HG03175 (cell line): ENCODE results near the gene PLXNC1.

ENCODE experiments used
- ATAC-seq: cut with Tn5 transposase; IDR thresholded peaks from one replicate; pipeline ENCODE4 v1.9.1; 2021; ENCODE audit warnings: mild to moderate bottlenecking, moderate library complexity; ENCODE audit not compliant: unreplicated experiment

PLXNC1 gene

GRCh38 chr12:94147991-94148738, at the start of gene PLXNC1:
TSS of gene PLXNC1 (plus strand) at chr12:94148577. CDS start at chr12:94148972, 395 bp downstream.
- peak; percentile 38 for ATAC-seq

GRCh38 chr12:94099191-94099590, 49.2 kb upstream of the PLXNC1 start:
- ATAC-seq, result no peak

- ATAC-seq, result no peak
Measured at GRCh38 chr12:94099632-94100031, 48.7 kb upstream of the PLXNC1 start.

DNA sequence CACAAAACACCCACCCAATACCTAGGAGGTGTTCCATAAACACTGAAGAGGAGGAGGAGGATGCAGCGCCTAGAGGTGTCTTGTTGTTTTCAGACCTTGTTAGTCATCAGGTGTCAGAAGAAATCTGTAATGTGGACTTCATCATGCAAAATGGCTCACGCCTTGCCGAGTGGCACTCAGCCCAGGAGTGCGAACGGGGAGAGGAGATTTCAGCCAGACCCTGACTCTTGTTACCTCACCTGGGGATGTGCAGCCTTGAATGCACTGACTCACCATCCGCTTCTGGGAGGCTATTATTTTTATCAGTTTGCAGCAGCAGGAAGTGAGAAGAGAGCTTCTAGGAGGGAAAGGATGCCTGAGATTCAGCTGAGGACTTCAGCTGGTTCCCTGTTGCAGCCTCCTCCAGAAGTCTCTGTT, 48.2 kb upstream of the PLXNC1 start:
- no peak for ATAC-seq

DNA sequence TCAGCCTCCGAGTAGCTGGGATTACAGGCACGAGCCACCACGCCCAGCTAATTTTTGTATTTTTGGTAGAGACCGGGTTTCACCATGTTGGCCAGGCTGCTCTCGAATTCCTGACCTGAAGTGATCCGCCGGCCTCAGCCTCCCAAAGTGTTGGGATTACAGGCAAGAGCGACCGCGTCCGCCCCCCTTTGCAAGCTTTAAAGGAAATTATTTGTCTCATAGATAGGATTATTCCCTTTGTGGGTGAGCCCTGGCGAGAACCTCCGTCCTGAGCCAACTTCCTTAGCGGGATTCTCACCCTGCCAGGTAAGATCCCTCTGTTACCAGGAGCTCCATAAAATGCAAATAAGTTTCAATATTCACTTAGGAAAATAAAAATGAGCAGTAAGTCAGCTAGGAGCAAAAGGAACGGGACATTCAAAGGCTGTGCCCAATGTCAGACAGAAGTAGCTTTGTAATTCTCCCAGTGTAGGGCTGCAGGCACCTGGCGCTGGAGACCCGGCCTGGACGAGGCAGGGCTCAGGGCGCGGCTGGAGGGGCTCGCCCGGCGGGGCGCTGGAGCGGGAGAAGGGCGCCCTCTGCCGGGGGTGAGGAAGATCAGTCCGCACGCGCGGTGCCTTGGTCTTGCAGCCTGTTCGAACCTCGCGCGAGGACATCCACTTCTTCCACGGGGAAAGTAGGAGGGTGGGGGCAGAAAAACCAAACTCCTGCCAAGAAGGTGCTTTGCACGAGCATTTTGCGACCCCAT, 47.2 kb upstream of the PLXNC1 start:
- ATAC-seq, result peak; percentile 59

GRCh38 chr12:94101738-94102660, 46.4 kb upstream of the PLXNC1 start:
- peak; percentile 87 for ATAC-seq

DNA sequence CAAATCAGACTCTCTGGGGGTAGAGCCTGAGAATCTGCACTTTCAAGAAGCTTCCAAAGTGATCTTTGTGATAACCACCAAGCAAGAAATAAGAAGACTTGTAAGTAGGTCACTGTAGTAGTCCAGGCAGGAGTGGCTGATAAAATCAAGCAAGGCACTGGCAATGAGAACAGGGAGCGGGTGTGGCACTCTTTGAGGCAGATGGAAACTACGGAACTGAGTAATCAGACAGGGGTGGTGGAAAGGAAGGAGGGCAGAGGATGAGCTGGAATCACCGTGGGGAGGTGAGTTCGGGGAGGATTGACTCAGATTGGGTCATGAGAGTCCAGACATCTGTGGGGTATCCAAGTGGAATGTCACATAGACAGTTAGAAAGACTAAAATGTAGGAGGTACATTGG, 44.4 kb upstream of the PLXNC1 start:
- no peak for ATAC-seq

GRCh38 chr12:94107910-94108309, 40.5 kb upstream of the PLXNC1 start:
- ATAC-seq, result no peak

GRCh38 chr12:94109160-94109559, 39.2 kb upstream of the PLXNC1 start:
- no peak for ATAC-seq

DNA sequence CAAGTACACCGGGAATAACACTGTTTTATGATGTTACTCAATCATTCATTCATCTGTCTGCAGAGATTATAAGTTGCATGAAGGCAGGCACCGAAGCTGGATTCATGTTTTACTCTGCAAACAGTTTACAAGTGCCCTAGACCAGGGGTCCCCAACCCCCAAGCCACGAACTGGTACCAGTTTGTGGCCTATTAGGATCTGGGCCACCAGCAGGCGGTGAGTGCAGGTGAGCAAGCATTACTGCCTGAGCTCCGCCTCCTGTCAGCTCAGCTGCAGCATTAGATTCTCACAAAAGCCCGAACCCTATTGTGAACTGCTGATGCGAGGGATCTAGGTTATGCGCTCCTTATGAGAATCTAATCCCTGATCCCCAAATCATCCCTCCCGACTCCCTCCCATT, 38.1 kb upstream of the PLXNC1 start:
- ATAC-seq, result no peak

GRCh38 chr12:94111302-94111701, 37.1 kb upstream of the PLXNC1 start:
- ATAC-seq, result no peak

DNA sequence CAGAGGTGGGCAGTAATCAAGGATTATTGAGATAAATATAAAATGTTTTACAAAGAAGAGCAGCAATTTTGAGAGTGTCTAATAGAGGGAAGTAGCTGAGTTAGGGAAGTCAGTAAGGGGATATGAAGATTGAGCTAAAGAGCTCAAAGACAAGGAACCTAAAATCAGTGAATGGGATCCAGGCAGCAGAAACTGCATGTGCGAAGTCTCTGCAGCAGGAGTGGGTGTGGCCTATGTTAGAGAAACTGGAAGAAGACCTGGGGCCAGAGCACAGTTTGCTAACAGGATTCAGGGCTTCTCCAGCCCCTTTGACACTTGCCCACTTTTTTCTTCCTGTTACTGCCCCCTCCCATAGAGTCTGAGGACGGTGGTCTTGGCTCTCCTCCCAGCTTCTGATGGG, 36.3 kb upstream of the PLXNC1 start:
- no peak for ATAC-seq

DNA sequence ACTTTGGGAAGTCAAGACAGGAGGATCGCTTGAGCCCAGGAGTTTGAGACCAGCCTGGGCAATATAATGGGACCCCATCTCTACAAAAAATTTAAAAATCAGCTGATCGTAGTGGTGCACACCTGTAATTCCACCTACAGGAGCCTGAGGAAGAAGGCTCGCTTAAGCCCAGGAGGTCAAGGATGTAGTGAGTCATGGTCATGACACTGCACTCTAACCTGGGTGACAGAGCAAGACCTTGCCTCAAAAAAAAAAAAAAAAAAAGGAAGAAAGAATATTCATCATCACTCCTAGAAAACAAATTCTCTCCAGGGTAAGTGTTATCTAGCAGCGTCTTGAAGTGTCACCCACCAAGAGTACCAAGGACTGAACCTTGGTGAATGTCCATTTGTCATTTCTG, 34.2 kb upstream of the PLXNC1 start:
- no peak for ATAC-seq

DNA sequence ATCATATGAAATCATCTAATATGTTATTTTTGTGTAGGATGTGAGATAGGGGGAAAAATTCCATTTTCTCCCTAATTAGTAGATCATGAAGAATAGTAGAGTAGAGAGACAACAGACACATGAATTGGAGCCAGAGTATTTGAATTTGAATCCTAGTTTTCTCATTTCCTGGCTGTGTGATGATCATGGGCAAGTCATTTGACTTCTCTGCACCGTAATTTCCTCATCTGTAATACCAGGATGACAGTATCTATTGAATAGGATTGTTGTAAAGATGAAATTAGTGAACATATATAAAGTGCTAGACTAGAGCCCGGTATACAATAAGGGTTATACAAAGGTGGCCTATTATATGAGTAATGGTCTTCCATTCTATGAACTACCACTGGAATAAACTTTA, 32.2 kb upstream of the PLXNC1 start:
- no peak for ATAC-seq

DNA sequence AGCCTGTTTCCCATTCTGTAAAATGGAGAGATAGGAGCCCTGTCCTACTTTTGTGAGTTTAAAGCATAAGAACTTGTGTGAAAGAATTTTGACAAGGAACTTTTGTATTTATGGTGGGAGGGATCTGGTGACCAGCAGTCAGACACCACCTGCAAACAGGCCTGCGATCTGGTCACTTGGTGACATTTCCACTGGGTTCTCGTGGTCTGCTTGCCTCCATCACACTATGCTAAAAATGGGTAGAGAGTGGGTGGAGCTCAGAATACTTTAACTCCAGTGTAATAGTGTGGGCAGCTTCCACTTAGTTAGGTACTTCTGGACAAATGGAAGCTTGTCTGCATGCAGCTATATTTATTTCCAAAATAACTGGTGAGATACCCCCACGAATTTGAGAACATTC, 26.5 kb upstream of the PLXNC1 start:
- no peak for ATAC-seq

- ATAC-seq, result no peak
Measured at GRCh38 chr12:94122591-94122990, 25.8 kb upstream of the PLXNC1 start.

- no peak for ATAC-seq
Measured at GRCh38 chr12:94123127-94123526, 25.2 kb upstream of the PLXNC1 start.

GRCh38 chr12:94126067-94126466, 22.3 kb upstream of the PLXNC1 start:
- ATAC-seq, result no peak

- ATAC-seq, result no peak
Measured at GRCh38 chr12:94127239-94128131, 20.9 kb upstream of the PLXNC1 start.

DNA sequence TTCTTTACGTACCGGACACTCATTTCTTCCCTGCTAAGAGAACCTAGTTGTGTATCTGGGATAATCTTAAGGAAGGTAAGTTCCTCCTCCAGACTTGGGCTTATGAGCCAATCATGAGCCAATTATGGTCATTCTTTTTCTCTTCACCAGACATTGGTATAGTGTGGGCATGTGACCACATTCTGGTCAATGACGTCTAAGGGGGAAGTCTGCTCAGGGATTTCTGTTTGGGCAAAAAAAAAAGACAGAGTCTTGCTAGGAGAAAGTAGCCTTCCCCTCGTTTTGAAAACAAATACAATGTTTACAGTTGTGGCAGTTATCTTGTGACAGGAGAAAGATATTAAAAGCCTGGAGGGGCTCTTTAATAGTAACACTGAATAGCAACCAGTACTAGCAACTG, 20.1 kb upstream of the PLXNC1 start:
- ATAC-seq, result no peak
